HG02981 (cell line): ENCODE results near the gene EIF4G3.
"Not testable (repeated sequence)": the region's sequence is repeated elsewhere in the genome, so short reads cannot be mapped to it uniquely, and the experiment has no call there.

Experiments
- ATAC-seq: cut with Tn5 transposase; IDR thresholded peaks from one replicate; pipeline ENCODE4 v1.9.1; 2021; ENCODE audit warnings: mild to moderate bottlenecking, moderate library complexity; ENCODE audit not compliant: unreplicated experiment

Gene EIF4G3

GRCh38 chr1:20885121-20885520 lies 291.6 kb downstream of the EIF4G3 start:
- ATAC-seq = no peak

DNA sequence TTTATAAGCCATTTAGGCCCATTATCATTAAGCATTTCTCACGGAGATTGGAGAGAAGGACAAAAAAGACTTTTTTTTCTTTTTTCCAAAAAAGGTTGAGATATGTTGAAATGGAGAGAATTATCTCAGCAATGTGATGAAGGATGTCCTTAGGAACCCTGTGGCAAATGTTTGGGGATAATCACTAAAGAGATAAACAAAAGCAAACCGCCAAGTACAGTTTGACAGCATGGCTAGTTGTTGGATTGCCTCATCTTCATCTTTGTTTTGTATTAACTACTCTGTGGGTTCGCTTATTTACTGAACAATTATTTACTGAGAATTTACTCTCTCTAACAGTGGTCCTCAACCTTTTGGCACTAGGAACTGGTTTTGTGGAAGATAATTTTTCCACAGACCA lies 292.2 kb downstream of the EIF4G3 start:
- ATAC-seq = no peak

DNA sequence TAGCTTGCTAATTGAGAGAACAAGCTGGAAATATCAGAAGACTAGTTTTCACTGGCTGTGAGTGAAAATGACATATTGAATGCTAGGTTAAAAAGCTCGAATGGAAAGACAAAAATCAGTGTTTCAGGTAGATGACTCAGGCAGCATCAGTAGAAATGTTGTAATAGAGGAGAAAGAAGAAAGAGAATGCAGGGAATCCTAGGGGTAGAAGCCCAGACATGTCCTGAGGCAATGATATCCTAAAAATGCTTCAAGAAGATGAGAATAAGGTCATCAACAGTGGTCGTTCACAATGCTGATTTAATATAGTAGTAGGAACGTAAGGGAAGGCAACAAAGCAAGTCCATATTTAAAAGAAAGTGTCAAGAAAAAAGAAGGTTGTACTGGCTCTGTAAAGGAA lies 292.9 kb downstream of the EIF4G3 start:
- ATAC-seq = no peak

- ATAC-seq = no peak
Measured at GRCh38 chr1:20882837-20883236, 293.9 kb downstream of the EIF4G3 start.

DNA sequence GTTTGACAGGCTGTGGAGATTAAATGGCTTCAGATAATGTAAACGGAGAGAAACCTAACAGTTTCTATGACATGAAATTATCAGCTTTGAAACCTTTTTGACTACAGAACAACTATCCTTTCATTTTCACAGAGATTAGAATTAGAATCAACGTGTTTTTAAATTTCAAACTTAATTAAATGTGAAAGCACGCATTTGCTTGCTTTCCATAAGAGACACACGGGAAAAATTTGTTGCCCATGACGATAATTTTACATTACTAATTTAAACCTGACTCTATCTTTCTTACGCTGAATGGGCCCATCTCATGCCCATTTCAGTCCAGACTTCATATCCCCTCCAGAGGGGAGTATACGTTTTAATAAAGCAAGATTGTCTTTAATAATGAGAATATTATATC lies 297.9 kb downstream of the EIF4G3 start:
- ATAC-seq = no peak

- no peak for ATAC-seq
Measured at GRCh38 chr1:20875198-20875973, 301.3 kb downstream of the EIF4G3 start.

GRCh38 chr1:20873311-20873710 lies 303.4 kb downstream of the EIF4G3 start:
- ATAC-seq = no peak

DNA sequence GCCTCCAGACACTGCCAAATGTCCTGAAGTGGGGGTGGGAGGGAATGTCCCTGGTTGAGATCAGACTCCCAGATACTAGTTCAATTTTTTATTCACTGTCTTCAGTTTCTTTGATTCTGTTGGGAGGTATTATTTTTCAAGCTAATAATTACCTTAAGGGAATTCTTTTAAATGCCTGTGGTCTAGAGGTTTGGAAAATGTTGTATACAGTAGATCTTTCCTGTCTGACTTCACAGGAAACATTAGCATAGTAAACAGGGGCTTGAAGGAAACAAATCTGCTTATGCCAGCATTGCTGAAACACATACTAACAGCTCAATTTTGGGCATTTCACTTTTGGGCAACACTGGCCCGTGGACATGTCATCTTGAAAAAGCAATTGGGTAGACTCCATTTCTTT lies 305.3 kb downstream of the EIF4G3 start:
- ATAC-seq = no peak

GRCh38 chr1:20870718-20871117 lies 306.0 kb downstream of the EIF4G3 start:
- no peak for ATAC-seq

- ATAC-seq = no peak
Measured at GRCh38 chr1:20868263-20868662, 308.4 kb downstream of the EIF4G3 start.

GRCh38 chr1:20867847-20868246 lies 308.9 kb downstream of the EIF4G3 start:
- no peak for ATAC-seq

DNA sequence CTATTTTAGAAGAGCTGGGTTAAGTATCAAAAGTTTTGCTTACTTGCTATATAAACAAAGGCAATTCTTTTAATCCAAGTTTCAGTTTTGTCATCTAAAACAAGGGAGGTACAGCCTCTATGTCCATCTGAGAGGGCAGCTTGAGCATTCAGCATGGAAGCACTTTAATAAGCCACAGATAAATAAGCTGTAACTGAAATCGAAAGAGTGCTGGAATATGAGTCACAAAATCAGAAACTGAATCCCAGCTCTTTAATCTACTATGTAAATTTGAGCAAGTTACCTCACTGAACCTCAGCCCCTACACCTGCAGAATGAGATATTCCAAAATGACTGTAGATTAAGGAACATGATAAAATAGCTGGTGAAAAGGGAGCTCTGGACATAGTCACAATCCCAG lies 309.6 kb downstream of the EIF4G3 start:
- ATAC-seq = no peak

DNA sequence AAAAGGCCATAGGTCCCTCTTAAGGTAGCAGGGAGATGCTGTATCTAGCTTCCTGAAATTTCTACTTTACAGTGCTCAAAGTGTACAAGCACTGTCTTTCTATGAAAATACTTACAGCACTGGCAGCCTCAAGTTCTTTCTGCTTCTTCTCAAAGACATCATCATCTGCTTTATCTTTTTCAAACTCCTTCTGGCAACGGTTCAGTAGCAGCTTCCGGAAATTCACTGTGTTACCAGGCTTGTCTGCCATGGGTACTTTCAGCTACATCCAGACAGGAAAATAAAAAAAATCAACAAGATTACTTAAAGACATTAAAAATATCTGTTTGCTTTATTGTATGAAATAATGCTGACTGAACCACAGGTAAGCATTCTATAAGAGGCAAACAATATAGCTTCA lies 311.7 kb downstream of the EIF4G3 start:
- no peak for ATAC-seq

DNA sequence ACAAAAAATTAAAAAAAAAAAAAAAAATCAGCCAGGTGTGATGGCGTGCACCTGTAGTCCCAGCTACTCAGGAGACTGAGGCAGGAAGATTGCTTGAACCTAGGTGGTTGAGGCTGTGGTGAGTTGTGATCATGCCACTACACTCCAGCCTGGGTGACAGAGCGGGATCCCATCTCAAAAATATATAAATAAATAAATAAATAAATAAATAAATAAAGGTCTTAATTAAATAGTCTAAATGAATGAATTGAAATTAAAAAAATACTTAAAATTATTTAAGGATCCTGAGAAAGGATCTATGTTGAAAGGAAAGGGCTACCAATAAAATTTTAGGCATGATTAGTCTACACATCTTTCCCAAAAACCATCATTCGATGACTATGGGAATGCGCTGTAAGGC lies 322.2 kb downstream of the EIF4G3 start:
- ATAC-seq = no peak

DNA sequence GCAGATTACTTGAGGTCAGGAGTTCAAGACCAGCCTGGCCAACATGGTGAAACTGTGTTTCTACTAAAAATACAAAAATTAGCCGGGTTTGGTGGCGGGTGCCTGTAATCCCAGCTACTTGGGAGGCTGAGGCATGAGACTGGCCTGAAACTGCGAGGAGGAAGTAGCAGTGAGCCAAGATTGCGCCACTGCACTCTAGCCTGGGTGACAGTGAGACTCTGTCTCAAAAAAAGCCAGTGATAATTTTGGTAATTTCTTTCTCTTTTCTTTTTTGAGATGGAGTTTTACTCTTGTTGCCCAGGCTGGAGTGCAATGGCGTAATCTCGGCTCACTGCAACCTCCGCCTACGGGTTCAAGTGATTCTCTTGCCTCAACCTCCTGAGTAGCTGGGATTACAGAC lies 324.9 kb downstream of the EIF4G3 start:
- ATAC-seq = not testable (repeated sequence)

DNA sequence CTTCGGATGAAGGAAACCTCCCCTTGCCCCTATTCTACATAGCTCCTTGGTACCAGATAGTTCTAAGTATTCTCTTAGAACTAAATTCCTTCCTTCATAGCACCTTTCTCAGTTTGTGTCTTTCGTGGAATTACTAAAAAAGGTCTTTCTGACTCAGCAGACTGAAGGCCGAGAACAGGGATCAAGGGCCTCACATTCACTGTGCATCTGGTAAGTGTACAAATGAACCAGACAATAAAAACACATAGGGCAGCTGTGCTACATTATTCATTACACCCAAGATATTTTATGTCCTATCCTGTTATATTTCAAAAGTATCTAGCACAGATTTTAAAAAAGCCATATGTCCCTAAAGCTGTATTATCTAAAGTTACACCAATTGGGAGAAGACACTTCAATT lies 326.7 kb downstream of the EIF4G3 start:
- ATAC-seq = no peak

DNA sequence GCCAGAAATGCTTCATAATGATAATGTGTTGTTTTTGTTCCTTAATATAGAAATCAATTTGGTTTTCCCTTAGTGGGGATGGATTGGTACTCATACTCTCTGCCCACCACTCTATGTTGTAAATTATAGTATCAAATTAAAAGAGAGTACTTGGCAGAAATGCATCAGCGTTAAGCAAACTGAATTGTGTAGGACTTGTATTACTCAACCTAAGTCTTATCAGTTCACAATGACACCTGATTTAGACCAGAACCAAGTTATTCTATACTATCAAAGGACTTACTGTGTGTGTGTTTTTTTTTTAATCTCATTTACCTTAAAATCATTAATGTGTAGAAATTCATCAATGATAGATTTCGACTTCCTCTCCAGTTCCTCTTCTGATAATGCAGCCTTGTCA lies 327.6 kb downstream of the EIF4G3 start:
- no peak for ATAC-seq

DNA sequence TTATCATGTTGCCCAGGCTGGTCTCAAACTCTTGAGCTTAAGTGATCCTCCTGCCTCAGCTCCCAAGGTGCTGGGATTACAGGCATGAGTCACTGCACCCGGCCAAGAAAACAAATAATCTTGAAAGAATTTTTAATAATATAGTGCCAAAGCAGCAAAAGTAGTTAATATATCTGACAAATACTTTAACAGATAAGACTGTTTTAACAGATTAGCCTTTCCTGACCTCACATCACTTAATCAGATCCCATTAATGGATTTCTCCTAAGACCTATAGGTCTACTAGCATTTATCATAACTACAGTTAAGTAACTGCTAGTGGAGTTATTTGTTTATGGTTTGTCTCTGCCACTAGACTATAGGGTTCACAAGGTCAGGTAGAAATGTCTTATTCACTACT lies 328.5 kb downstream of the EIF4G3 start:
- no peak for ATAC-seq

- no peak for ATAC-seq
Measured at GRCh38 chr1:20847611-20848080, 329.1 kb downstream of the EIF4G3 start.

DNA sequence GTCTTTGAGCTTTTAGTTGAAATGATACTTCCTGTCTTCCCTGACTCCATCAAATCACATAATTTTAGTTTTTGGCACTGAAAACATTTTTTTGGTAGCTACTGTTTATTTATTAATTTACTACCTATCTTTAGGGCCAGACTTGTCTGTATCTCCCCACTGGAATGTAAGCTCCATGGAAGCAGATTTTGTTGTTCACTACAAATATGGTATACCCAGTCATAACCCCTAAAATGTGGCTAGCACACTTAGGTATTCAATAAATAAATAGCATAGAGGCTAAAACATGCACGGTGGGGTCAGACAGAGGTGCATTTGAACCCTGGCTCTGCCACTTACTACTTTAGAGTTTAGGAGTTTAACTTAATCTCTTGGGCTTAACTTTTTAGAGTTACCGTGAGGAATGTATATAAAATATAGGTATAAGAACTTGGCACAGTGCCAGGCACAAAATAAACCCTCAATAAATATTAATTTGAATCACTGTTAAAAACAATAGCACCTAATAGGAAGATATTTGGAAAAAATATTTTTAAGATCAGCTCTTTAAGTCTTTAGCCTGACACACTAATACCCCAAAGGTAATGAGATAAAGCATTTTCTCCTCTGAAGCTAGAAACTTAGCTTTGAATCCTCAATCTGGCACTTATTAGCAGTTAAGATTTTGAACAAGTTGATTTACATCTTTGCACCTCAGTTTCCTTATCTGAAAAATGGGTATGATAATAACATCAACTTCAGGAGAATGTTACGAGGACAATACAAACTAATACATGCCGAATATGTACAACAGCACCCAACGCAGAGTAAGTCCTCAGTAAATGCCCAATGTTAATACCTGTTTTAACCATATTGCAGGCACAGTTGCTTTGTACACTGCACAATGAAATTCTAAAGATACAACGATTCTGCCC lies 330.0 kb downstream of the EIF4G3 start:
- no peak for ATAC-seq

- no peak for ATAC-seq
Measured at GRCh38 chr1:20840731-20841130, 336.0 kb downstream of the EIF4G3 start.
